GM12878 (cell line): ENCODE measurements around the gene PRKG1. TPM values are rescaled to one million over a fixed set of nuclear protein-coding genes. Genes with fewer than 3 reads are reported as not detected.

ENCODE experiments used
- ATAC-seq: fragments of 200-7000 bp; cut with Tn5 transposase; 3 replicates; pipeline ENCODE4 v1.9.1; 2020; ENCODE audit warnings: mild to moderate bottlenecking, moderate library complexity
- BruUV-seq: library from RNA; stranded (reverse); fragments of 400-500 nt; replicated peaks from 2 replicates; lab custom pipeline; 2021; lab: Mats Ljungman, UMichigan
- CTCF ChIA-PET: fragments of 300-600 bp; sonication (Branson Sonifier 250); formaldehyde crosslinking; extraction: SDS; loops from one replicate; lab custom pipeline; 2021; ENCODE audit warnings: inconsistent platforms; lab: Yijun Ruan, JAX
- POLR2A ChIA-PET: fragments of 350-600 bp; formaldehyde crosslinking; extraction: SDS; loops from one replicate; lab custom pipeline; 2021; ENCODE audit warnings: inconsistent platforms; lab: Charles Lee
- RAD21 ChIA-PET: fragments of 300-600 bp; sonication (Branson Sonifier 250); formaldehyde crosslinking; loops from one replicate; lab custom pipeline; 2023; ENCODE audit warnings: antibody characterized with exemption; ENCODE audit not compliant: unreplicated experiment; lab: Charles Lee
- SMC1A ChIA-PET: fragments of 300-600 bp; sonication (Branson Sonifier 250); formaldehyde crosslinking; loops from one replicate; lab custom pipeline; 2023; ENCODE audit not compliant: unreplicated experiment, uncharacterized antibody; lab: Charles Lee
- DNase-seq: peaks from one replicate; pipeline ENCODE4 v3.0.0-alpha.2; 2011; ENCODE audit warnings: low read depth, low spot score
- FAIRE-seq: peaks from 3 replicates; lab custom pipeline; 2011; peaks lifted over from hg19 to GRCh38; lab: Jason Lieb, UNC
- H2AFZ ChIP-seq: 2 replicates; pipeline ENCODE4 v1.6.0; 2011; ENCODE audit warnings: low read depth, low read length, control low read depth; ENCODE audit not compliant: control insufficient read depth
- H3K27ac ChIP-seq: 2 replicates; pipeline ENCODE4 v1.5.1; 2011; ENCODE audit warnings: control low read depth; ENCODE audit not compliant: control insufficient read depth, insufficient read depth
- H3K27me3 ChIP-seq, 2 experiments: replicated peaks in 1 of 2; 2 replicates each; pipeline versions ENCODE4 v1.6.0 to v1.6.1; 2011; ENCODE audit warnings: low read length in 1 of 2; ENCODE audit not compliant: control insufficient read depth in 2 of 2, insufficient read depth in 2 of 2
- H3K36me3 ChIP-seq, 2 experiments: 2 replicates each; pipeline ENCODE4 v1.5.1; 2011; ENCODE audit warnings: low read length in 1 of 2; ENCODE audit not compliant: control insufficient read depth in 2 of 2, insufficient read depth in 2 of 2
- H3K4me1 ChIP-seq: 2 replicates; pipeline ENCODE4 v1.6.1; 2011; ENCODE audit warnings: mild to moderate bottlenecking, low read length, moderate library complexity, mixed read lengths; ENCODE audit not compliant: control insufficient read depth, insufficient read depth
- H3K4me2 ChIP-seq: 2 replicates; pipeline ENCODE4 v1.6.0; 2011; ENCODE audit warnings: control low read depth; ENCODE audit not compliant: control insufficient read depth, insufficient read depth
- H3K4me3 ChIP-seq: fragments of 200-600 bp; sonication (generic); 2 replicates; pipeline ENCODE4 v1.5.1; 2016
- H3K79me2 ChIP-seq: 2 replicates; pipeline ENCODE4 v1.6.0; 2011; ENCODE audit warnings: low read length; ENCODE audit not compliant: control insufficient read depth, insufficient read depth
- H3K9ac ChIP-seq: 2 replicates; pipeline ENCODE4 v1.8.0; 2011; ENCODE audit warnings: low read length, control low read depth, mixed read lengths; ENCODE audit not compliant: control insufficient read depth, insufficient read depth
- H3K9me3 ChIP-seq: replicated peaks from 3 replicates; pipeline ENCODE4 v1.5.1; 2011; ENCODE audit warnings: mild to moderate bottlenecking, low read length; ENCODE audit not compliant: control insufficient read depth, insufficient read depth
- H4K20me1 ChIP-seq: 2 replicates; pipeline ENCODE4 v1.6.0; 2011; ENCODE audit not compliant: control insufficient read depth, insufficient read depth
- GABPA ChIP-seq: IDR thresholded peaks from 2 replicates; pipeline ENCODE4 v1.6.1; 2014; ENCODE audit warnings: antibody characterized with exemption, low read depth, mild to moderate bottlenecking, inconsistent platforms
- GATAD2B ChIP-seq: fragments of 450-650 bp; conservative IDR thresholded peaks from 2 replicates; pipeline ENCODE4 v1.6.1; 2017; ENCODE audit warnings: low read depth, mild to moderate bottlenecking, moderate library complexity
- HDAC2 ChIP-seq: fragments of 200-600 bp; sonication (generic); IDR thresholded peaks from 2 replicates; pipeline ENCODE4 v1.6.1; 2017
- JUNB ChIP-seq: IDR thresholded peaks from 2 replicates; pipeline ENCODE4 v1.6.1; 2016; ENCODE audit warnings: antibody characterized with exemption, mild to moderate bottlenecking
- MTA2 ChIP-seq: fragments of 450-650 bp; IDR thresholded peaks from 2 replicates; pipeline ENCODE4 v1.6.1; 2016; ENCODE audit warnings: low read depth, mild to moderate bottlenecking, moderate library complexity
- RAD51 ChIP-seq: fragments of 450-650 bp; IDR thresholded peaks from 2 replicates; pipeline ENCODE4 v1.6.1; 2016; ENCODE audit warnings: moderate library complexity, mild to moderate bottlenecking, inconsistent platforms
- RFX5 ChIP-seq: IDR thresholded peaks from 2 replicates; pipeline ENCODE4 v1.6.1; 2011; ENCODE audit warnings: low read depth, low read length, improper control_type of control experiment
- SUZ12 ChIP-seq: fragments of 200-600 bp; sonication (generic); IDR thresholded peaks from one replicate; pipeline ENCODE4 v1.6.1; 2018; ENCODE audit warnings: antibody characterized with exemption, mild to moderate bottlenecking; ENCODE audit not compliant: unreplicated experiment
- ZBED1 ChIP-seq: IDR thresholded peaks from 2 replicates; pipeline ENCODE4 v1.6.1; 2016; ENCODE audit warnings: borderline replicate concordance
- WGBS: methylation state at CpG from one replicate; pipeline ENCODE4 v1.1.6; 2016; ENCODE audit warnings: low lambda C conversion rate; ENCODE audit not compliant: insufficient replicate concordance, insufficient coverage; ENCODE audit errors: missing lambda C conversion rate; 5-methylcytosine and 5-hydroxymethylcytosine counted together
- in situ Hi-C: fragments of 300-500 bp; cut with MboI; formaldehyde crosslinking; loops from 9 replicates; pipeline ENCODE4 v1.14.3; 2018; ENCODE audit warnings: mixed read lengths
- intact Hi-C: fragments of 100-400 bp; cut with micrococcal nuclease; formaldehyde crosslinking; loops from one replicate; pipeline ENCODE4 v1.14.2; 2022; ENCODE audit not compliant: unreplicated experiment
- polyA plus RNA-seq, 11 experiments: library from polyadenylated mRNA; depleted of rRNA in 4 of 11; unstranded in 6 of 11; stranded (reverse) in 5 of 11; fragments of >200 nt; fragmentation: Nextera tagmentation in 4 of 11; fragmentation: Illumina TruSeq in 1 of 11; extraction: Ambion mirVana in 4 of 11; extraction: Trizol in 1 of 11; gene quantifications; 1 replicate in 1 of 11; 2 replicates in 10 of 11; pipeline versions ENCODE4 v1.2.1 to v1.2.3, GENCODE V29; 2011 to 2016; ENCODE audit warnings: inconsistent platforms in 2 of 11, missing spikeins in 2 of 11, low read depth in 1 of 11
- total RNA-seq, 4 experiments: library from RNA; depleted of rRNA in 3 of 4; stranded (reverse); fragments of >200 nt in 3 of 4; fragmentation: Illumina TruSeq in 1 of 4; extraction: Trizol in 1 of 4; gene quantifications; 2 replicates each; pipeline versions ENCODE4 v1.2.1 to v1.2.3, GENCODE V29; 2013 to 2021
- TF ChIP-seq, protein P1 (sequence below): fragments of 450-650 bp; formaldehyde crosslinking; IDR thresholded peaks from 2 replicates; pipeline ENCODE4 v1.4.0; 2020; ENCODE audit warnings: mild to moderate bottlenecking, moderate library complexity
- TF ChIP-seq, protein P2 (sequence below): fragments of 450-650 bp; conservative IDR thresholded peaks from 2 replicates; pipeline ENCODE4 v1.6.1; 2017; ENCODE audit warnings: mild to moderate bottlenecking, moderate library complexity
- TF ChIP-seq, protein P3 (sequence below): fragments of 450-650 bp; IDR thresholded peaks from 2 replicates; pipeline ENCODE4 v1.6.1; 2014; ENCODE audit warnings: mild to moderate bottlenecking
- TF ChIP-seq, protein P4 (sequence below): fragments of 450-650 bp; IDR thresholded peaks from 2 replicates; pipeline ENCODE4 v1.6.1; 2016; ENCODE audit warnings: mild to moderate bottlenecking, moderate library complexity, borderline replicate concordance

PRKG1 gene
- total and polyA plus RNA-seq, 10 of the 15 experiments (the other 5 are each of a cell fraction or from before 2014, with no cell fraction given): 0.04 to 0.05 TPM; not detected in 8

DNA sequence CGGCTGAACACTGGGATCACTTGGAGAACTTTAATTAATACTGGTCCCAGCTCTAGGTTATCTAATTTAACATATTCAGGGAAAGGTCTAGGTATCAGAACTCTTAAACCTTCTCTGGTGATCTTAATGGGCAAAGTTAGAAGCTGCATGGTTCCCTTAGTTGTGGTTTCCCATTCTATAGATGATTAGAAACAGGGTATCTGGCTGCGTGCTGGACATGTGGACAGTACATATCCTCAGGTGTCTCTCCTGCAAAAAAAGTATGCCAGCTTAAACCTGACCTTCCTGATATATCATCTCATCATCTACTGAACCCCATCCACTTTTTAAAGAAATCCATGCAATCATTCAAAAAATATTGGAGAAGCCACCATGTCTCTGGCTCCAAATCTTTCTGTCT, 955.3 kb downstream of the PRKG1 start:
- TF ChIP-seq MTA2 (no peak), RAD51 (no peak), GABPA (no peak), GATAD2B (no peak), RFX5 (no peak), HDAC2 (no peak), JUNB (no peak), ZBED1 (no peak), SUZ12 (no peak)
- TF ChIP-seq, protein P1, sequence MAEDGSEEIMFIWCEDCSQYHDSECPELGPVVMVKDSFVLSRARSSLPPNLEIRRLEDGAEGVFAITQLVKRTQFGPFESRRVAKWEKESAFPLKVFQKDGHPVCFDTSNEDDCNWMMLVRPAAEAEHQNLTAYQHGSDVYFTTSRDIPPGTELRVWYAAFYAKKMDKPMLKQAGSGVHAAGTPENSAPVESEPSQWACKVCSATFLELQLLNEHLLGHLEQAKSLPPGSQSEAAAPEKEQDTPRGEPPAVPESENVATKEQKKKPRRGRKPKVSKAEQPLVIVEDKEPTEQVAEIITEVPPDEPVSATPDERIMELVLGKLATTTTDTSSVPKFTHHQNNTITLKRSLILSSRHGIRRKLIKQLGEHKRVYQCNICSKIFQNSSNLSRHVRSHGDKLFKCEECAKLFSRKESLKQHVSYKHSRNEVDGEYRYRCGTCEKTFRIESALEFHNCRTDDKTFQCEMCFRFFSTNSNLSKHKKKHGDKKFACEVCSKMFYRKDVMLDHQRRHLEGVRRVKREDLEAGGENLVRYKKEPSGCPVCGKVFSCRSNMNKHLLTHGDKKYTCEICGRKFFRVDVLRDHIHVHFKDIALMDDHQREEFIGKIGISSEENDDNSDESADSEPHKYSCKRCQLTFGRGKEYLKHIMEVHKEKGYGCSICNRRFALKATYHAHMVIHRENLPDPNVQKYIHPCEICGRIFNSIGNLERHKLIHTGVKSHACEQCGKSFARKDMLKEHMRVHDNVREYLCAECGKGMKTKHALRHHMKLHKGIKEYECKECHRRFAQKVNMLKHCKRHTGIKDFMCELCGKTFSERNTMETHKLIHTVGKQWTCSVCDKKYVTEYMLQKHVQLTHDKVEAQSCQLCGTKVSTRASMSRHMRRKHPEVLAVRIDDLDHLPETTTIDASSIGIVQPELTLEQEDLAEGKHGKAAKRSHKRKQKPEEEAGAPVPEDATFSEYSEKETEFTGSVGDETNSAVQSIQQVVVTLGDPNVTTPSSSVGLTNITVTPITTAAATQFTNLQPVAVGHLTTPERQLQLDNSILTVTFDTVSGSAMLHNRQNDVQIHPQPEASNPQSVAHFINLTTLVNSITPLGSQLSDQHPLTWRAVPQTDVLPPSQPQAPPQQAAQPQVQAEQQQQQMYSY (CRISPR knock-in tag): no peak
- TF ChIP-seq, protein P2, sequence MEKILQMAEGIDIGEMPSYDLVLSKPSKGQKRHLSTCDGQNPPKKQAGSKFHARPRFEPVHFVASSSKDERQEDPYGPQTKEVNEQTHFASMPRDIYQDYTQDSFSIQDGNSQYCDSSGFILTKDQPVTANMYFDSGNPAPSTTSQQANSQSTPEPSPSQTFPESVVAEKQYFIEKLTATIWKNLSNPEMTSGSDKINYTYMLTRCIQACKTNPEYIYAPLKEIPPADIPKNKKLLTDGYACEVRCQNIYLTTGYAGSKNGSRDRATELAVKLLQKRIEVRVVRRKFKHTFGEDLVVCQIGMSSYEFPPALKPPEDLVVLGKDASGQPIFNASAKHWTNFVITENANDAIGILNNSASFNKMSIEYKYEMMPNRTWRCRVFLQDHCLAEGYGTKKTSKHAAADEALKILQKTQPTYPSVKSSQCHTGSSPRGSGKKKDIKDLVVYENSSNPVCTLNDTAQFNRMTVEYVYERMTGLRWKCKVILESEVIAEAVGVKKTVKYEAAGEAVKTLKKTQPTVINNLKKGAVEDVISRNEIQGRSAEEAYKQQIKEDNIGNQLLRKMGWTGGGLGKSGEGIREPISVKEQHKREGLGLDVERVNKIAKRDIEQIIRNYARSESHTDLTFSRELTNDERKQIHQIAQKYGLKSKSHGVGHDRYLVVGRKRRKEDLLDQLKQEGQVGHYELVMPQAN: no peak
- TF ChIP-seq, protein P3, sequence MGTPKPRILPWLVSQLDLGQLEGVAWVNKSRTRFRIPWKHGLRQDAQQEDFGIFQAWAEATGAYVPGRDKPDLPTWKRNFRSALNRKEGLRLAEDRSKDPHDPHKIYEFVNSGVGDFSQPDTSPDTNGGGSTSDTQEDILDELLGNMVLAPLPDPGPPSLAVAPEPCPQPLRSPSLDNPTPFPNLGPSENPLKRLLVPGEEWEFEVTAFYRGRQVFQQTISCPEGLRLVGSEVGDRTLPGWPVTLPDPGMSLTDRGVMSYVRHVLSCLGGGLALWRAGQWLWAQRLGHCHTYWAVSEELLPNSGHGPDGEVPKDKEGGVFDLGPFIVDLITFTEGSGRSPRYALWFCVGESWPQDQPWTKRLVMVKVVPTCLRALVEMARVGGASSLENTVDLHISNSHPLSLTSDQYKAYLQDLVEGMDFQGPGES: no peak
- TF ChIP-seq, protein P4, sequence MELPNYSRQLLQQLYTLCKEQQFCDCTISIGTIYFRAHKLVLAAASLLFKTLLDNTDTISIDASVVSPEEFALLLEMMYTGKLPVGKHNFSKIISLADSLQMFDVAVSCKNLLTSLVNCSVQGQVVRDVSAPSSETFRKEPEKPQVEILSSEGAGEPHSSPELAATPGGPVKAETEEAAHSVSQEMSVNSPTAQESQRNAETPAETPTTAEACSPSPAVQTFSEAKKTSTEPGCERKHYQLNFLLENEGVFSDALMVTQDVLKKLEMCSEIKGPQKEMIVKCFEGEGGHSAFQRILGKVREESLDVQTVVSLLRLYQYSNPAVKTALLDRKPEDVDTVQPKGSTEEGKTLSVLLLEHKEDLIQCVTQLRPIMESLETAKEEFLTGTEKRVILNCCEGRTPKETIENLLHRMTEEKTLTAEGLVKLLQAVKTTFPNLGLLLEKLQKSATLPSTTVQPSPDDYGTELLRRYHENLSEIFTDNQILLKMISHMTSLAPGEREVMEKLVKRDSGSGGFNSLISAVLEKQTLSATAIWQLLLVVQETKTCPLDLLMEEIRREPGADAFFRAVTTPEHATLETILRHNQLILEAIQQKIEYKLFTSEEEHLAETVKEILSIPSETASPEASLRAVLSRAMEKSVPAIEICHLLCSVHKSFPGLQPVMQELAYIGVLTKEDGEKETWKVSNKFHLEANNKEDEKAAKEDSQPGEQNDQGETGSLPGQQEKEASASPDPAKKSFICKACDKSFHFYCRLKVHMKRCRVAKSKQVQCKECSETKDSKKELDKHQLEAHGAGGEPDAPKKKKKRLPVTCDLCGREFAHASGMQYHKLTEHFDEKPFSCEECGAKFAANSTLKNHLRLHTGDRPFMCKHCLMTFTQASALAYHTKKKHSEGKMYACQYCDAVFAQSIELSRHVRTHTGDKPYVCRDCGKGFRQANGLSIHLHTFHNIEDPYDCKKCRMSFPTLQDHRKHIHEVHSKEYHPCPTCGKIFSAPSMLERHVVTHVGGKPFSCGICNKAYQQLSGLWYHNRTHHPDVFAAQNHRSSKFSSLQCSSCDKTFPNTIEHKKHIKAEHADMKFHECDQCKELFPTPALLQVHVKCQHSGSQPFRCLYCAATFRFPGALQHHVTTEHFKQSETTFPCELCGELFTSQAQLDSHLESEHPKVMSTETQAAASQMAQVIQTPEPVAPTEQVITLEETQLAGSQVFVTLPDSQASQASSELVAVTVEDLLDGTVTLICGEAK: no peak
- RAD21 ChIA-PET: no interaction called here
- in situ Hi-C loops: no loop called here
- BruUV-seq: no TSS peak
- Histone ChIP-seq H2AFZ (no peak overlapping the region), H3K79me2 (no peaks in the 10 kb centered on the region), H3K4me2 (no peak overlapping the region), H3K9me3 (no peaks in the 10 kb centered on the region), H3K36me3 (no peaks in the 10 kb centered on the region), H3K4me1 (no peaks in the 10 kb centered on the region), H3K27ac (no peak overlapping the region), H4K20me1 (no peaks in the 10 kb centered on the region), H3K9ac (no peak overlapping the region), H3K4me3 (no peak overlapping the region), H3K27me3 (no peaks in the 10 kb centered on the region)
- SMC1A ChIA-PET: no interaction called here
- WGBS: 5% methylated on average over 2 of the region's 2 CpGs
- ATAC-seq (no peak), DNase-seq (no peak), FAIRE-seq (no peak)
- intact Hi-C loops: no loop called here
- POLR2A ChIA-PET: no interaction called here
- CTCF ChIA-PET: interaction anchor here (1.1 to 1.3 kb wide), 2 partner anchors 21 to 25 kb away, joined by 4 read pairs; no protein-coding TSS in a partner anchor
